A549 treated with AZD2906 at 1 μM for 4 hours (cell line): ENCODE measurements around the gene RNF112. TPM values are rescaled to one million over a fixed set of nuclear protein-coding genes. Genes with fewer than 3 reads are reported as not detected.

Experiments
- total RNA-seq: library from RNA; stranded (reverse); fragments of 200-300 nt; extraction: Qiagen RNA extraction; gene quantifications from 5 replicates; pipeline ENCODE4 v1.2.3, GENCODE V29; 2022

Gene RNF112
- total RNA-seq, result 0.14 to 0.67 TPM (median 0.51 TPM) in 5 replicates

GRCh38 chr17:19410875-19411620 is at the start of gene RNF112:
RNF112 (plus strand) TSS chr17:19411232; CDS start chr17:19411409, 177 bp downstream.

GRCh38 chr17:19362277-19363113 is 48.5 kb upstream of the RNF112 start, which contains the start of gene B9D1:
B9D1 (minus strand) TSS chr17:19362723; CDS start chr17:19362569, 154 bp downstream.

GRCh38 chr17:19378416-19379360 is 32.3 kb upstream of the RNF112 start, which contains the start of gene MAPK7:
MAPK7 (plus strand) TSS chr17:19378498; CDS start chr17:19378901, 403 bp downstream.

GRCh38 chr17:19386974-19387920 is 23.8 kb upstream of the RNF112 start, which contains the start of gene MFAP4:
MFAP4 (minus strand) TSS chr17:19387190; CDS start chr17:19387155, 35 bp downstream.

Other genes starting within 250 kb of the RNF112 start
- gene EPN2, start 173.9 kb upstream of the RNF112 start, total RNA-seq, result 45.3 to 65.0 TPM (median 55.3 TPM) in 5 replicates
- gene B9D1, start 48.5 kb upstream of the RNF112 start, total RNA-seq, result 45.4 to 49.0 TPM (median 47.0 TPM) in 5 replicates
- gene MAPK7, start 32.7 kb upstream of the RNF112 start, total RNA-seq, result 26.4 to 32.9 TPM (median 27.0 TPM) in 5 replicates
- 0.09 to 0.27 TPM (median 0.10 TPM) in 5 replicates for gene MFAP4, start 24.0 kb upstream of the RNF112 start, total RNA-seq
- 19.8 to 21.4 TPM (median 20.5 TPM) in 5 replicates for gene SLC47A1, start 122.6 kb downstream of the RNF112 start, total RNA-seq
- 148 to 171 TPM (median 159 TPM) in 5 replicates for gene ALDH3A2, start 237.5 kb downstream of the RNF112 start, total RNA-seq